Astrocyte of the cerebellum (primary cell): ENCODE results near the gene ACADM.
"Not testable (repeated sequence)": the region's sequence is repeated elsewhere in the genome, so short reads cannot be mapped to it uniquely, and the experiment has no call there.

ENCODE experiments used
- DNase-seq: peaks from one replicate; pipeline ENCODE4 v3.0.0-alpha.2; 2011; ENCODE audit warnings: low read depth
- H3K4me3 ChIP-seq: 2 replicates; pipeline ENCODE4 v1.5.1; 2011; ENCODE audit warnings: mild to moderate bottlenecking, low read depth, low read length, moderate library complexity
- in situ Hi-C: cut with HindIII; loops from 2 replicates; pipeline ENCODE4 v1.10.0; 2017; ENCODE audit warnings: low sequenced_read_pairs
- TF ChIP-seq, protein P1 (sequence below): IDR thresholded peaks from 2 replicates; pipeline ENCODE4 v1.5.1; 2012; ENCODE audit warnings: low read length, low read depth, moderate library complexity, mild to moderate bottlenecking; ENCODE audit errors: missing control alignments

The ACADM gene

DNA sequence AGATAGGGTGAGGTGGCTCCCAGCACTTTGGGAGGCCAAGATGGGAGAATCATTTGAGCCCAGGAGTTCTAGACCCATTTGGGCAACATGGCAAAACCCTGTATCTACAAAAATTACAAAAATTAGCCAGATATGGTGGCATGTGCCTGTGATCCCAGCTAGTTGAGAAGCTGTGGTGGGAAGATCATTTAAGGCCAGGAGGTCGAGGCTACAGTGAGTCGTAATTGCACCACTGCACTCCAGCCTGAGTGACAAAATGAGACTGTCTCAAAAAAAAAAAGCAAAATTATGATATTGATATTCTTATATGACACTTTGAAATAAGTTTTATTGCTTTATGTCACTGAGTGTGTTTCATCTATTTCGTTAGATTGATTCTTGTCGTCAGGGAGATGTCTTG, 7.4 kb downstream of the ACADM start:
- no peak for DNase-seq
- TF ChIP-seq, protein P1, sequence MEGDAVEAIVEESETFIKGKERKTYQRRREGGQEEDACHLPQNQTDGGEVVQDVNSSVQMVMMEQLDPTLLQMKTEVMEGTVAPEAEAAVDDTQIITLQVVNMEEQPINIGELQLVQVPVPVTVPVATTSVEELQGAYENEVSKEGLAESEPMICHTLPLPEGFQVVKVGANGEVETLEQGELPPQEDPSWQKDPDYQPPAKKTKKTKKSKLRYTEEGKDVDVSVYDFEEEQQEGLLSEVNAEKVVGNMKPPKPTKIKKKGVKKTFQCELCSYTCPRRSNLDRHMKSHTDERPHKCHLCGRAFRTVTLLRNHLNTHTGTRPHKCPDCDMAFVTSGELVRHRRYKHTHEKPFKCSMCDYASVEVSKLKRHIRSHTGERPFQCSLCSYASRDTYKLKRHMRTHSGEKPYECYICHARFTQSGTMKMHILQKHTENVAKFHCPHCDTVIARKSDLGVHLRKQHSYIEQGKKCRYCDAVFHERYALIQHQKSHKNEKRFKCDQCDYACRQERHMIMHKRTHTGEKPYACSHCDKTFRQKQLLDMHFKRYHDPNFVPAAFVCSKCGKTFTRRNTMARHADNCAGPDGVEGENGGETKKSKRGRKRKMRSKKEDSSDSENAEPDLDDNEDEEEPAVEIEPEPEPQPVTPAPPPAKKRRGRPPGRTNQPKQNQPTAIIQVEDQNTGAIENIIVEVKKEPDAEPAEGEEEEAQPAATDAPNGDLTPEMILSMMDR = no peak
- in situ Hi-C loops = no loop called here
- no peak overlapping the region for H3K4me3 ChIP-seq

DNA sequence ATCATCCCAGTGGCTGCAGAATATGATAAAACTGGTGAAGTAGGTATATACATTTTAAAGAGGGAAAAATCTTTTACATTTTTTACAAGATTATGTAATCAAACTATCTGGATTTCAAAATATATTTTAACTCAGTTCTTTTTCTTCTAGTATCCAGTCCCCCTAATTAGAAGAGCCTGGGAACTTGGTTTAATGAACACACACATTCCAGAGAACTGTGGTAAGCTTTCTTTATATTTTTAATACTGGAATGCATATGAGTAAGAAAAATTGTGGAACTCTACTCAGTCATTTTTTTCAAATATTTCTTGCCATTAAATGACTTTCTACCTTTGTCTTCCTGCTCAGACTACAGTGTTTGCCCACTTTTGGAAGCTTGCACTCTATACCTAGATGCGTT, 8.2 kb downstream of the ACADM start:
- no peak overlapping the region for H3K4me3 ChIP-seq
- TF ChIP-seq, protein P1 = no peak
- in situ Hi-C loops = no loop called here
- DNase-seq = no peak

DNA sequence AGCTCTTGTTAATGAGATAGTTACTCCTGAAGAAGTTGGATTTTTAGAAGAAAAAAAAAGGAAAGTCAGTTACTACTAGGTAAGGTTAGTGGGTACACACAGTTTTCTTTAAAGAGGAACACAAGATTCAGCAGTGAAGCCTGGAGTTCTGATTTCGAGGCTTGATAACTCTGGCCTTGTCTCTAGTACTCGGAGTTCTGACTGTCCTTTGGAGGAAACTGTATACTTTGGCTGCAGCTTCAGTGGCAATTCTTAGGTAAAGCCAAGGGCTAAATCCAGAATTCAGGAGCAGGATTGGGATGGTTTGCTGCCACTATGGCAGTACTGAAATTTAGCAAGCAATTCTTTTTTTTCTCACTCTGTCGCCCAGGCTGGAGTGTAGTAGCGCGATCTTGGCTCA, 9.2 kb downstream of the ACADM start:
- H3K4me3 ChIP-seq = no peak overlapping the region
- TF ChIP-seq, protein P1 = no peak
- no peak for DNase-seq
- in situ Hi-C loops = no loop called here

DNA sequence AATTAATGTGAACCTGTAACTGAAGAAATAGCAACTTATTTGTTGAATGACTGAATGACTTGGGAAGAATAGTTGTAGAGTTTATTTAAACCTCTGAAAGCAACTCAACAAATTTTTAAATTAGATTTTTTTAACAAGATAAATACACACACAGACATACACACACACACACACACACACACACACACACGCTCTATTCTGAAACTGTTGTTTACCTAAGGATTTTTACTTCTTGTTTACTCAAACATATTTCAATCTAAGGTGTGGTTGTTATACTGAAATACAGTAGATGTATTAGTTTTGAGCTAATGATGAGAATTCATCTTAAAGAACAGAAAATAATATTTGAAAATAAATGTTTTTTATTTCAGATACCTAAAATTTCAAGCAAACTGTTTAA, 11.5 kb downstream of the ACADM start:
- TF ChIP-seq, protein P1 = no peak
- no peak overlapping the region for H3K4me3 ChIP-seq
- in situ Hi-C loops = no loop called here
- no peak for DNase-seq

DNA sequence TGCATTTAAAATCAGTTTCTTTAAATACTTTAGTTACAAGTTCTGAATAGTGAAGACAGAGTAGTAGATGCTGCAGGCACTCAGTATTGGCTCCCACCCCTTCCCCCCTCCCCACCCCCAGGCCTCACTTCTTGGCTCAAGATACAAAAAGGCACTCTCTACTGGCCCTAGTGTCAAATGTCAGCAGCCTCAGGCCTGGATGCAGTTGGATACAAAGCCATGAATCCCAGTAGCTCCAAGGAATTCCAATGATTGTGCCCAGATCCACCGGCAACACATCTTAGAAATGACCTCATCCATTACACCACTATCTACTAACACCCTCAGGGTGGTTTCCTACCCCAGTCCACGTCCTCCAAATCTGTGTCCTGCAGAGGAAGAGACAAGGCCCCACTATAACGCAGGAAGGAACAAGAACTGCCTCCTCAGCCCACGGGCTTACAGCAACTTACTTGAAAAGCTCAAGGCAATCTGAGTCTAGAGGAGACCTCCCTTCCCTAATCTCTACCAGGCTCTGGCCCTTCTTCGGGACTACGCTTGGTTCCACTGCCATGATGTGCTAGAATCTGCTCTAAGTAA, 17.6 kb downstream of the ACADM start:
- no peak overlapping the region for H3K4me3 ChIP-seq
- no peak for DNase-seq
- TF ChIP-seq, protein P1 = no peak
- in situ Hi-C loops = no loop called here

DNA sequence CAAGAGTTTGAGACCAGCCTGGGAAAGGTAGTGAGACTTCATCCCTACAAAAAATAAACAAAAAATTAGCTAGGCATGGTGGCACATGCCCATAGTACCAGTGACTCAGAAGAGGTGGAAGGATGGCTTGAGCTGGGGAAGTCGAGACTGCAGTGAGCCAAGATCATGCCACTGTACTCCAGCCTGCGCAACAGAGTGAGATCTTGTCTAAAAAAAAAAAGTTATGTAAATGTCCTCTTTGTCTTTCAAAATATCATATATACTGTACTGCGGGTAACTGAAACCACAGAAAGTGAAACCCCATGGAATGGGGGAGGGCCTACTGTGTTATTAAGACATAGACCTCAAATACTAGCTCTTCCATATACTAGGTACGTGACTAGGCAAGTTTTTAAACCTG, 20.8 kb downstream of the ACADM start:
- DNase-seq = no peak
- TF ChIP-seq, protein P1 = no peak
- no peak overlapping the region for H3K4me3 ChIP-seq
- in situ Hi-C loops = no loop called here

DNA sequence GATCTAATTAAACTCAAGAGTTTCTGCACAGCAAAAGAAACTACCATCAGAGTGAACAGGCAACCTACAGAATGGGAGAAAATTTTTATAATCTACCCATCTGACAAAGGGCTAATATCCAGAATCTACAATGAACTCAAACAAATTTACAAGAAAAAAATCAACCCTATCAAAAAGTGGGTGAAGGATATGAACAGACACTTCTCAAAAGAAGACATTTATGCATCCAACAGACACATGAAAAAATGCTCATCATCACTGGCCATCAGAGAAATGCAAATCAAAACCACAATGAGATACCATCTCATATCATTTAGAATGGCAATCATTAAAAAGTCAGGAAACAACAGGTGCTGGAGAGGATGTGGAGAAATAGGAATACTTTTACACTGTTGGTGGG, 32.7 kb downstream of the ACADM start:
- DNase-seq, in situ Hi-C loops, H3K4me3 ChIP-seq: not testable (repeated sequence)

DNA sequence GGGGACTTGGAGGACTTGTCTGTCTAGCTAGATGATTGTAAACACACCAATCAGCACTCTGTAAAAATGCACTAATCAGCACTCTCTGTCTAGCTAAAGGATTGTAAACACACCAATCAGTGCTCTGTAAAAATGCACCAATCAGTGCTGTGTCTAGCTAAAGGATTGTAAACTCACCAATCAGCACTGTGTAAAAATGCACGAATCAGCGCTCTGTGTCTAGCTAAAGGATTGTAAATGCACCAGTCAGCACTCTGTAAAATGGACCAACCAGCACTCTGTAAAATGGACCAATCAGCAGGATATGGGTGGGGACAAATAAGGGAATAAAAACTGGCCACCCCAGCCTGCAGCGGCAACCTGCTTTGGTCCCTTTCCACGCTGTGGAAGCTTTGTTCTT, 34.0 kb downstream of the ACADM start:
- H3K4me3 ChIP-seq, in situ Hi-C loops, DNase-seq: not testable (repeated sequence)
